Measurements from ENCODE around the gene UGT1A1.

UGT1A1 gene

GRCh38 chr2:233799087-233799665 lies 39.1 kb downstream of the UGT1A1 start:
- FAIRE-seq = no peak

GRCh38 chr2:233799716-233800115 lies 39.6 kb downstream of the UGT1A1 start:
- no peak for FAIRE-seq

GRCh38 chr2:233800208-233800607 lies 40.1 kb downstream of the UGT1A1 start:
- no peak for FAIRE-seq

- FAIRE-seq = no peak
Observed at GRCh38 chr2:233801357-233802131, 41.5 kb downstream of the UGT1A1 start.

GRCh38 chr2:233802132-233802815 lies 42.2 kb downstream of the UGT1A1 start:
- FAIRE-seq = no peak

- no peak for FAIRE-seq
Observed at GRCh38 chr2:233803292-233803911, 43.3 kb downstream of the UGT1A1 start.

GRCh38 chr2:233803994-233804393 lies 43.9 kb downstream of the UGT1A1 start:
- FAIRE-seq = no peak

GRCh38 chr2:233807215-233807865 lies 47.3 kb downstream of the UGT1A1 start:
- FAIRE-seq = no peak

GRCh38 chr2:233807966-233808935 lies 48.2 kb downstream of the UGT1A1 start:
- FAIRE-seq = no peak

- no peak for FAIRE-seq
Observed at GRCh38 chr2:233810385-233810784, 50.3 kb downstream of the UGT1A1 start.

- no peak for FAIRE-seq
Observed at GRCh38 chr2:233811087-233811486, 51.0 kb downstream of the UGT1A1 start.

GRCh38 chr2:233811732-233812131 lies 51.7 kb downstream of the UGT1A1 start:
- no peak for FAIRE-seq

- FAIRE-seq = no peak
Observed at GRCh38 chr2:233813236-233814055, 53.4 kb downstream of the UGT1A1 start.

GRCh38 chr2:233814056-233814835 lies 54.2 kb downstream of the UGT1A1 start:
- no peak for FAIRE-seq

- no peak for FAIRE-seq
Observed at GRCh38 chr2:233815861-233816260, 55.8 kb downstream of the UGT1A1 start.

GRCh38 chr2:233816334-233816733 lies 56.3 kb downstream of the UGT1A1 start:
- no peak for FAIRE-seq

GRCh38 chr2:233816771-233817170 lies 56.7 kb downstream of the UGT1A1 start:
- no peak for FAIRE-seq

GRCh38 chr2:233817361-233817911 lies 57.4 kb downstream of the UGT1A1 start:
- no peak for FAIRE-seq

- no peak for FAIRE-seq
Observed at GRCh38 chr2:233817995-233818638, 58.0 kb downstream of the UGT1A1 start.

All from G401.6 (cell line).